ENCODE measurements around the gene SMIM36.
"Not testable (repeated sequence)": the region's sequence is repeated elsewhere in the genome, so short reads cannot be mapped to it uniquely, and the experiment has no call there.

DNA sequence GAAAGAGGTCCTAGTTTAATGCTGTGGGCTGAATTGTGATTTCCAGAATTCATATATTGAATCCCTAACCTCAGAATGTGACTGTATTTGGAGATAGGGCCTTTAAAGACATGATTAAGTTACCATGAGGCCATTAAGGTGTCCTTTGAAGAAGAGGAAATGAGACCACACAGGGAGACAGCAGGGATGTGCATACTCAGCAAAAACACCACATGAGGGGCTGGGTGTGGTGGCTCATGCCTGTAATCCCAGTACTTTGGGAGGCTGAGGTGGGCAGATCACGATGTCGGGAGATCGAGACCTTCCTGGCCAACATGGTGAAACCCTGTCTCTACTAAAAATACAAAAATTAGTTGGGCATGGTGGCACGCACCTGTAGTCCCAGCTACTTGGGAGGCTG is 11.8 kb upstream of the SMIM36 start:
- TF ChIP-seq, protein P1, sequence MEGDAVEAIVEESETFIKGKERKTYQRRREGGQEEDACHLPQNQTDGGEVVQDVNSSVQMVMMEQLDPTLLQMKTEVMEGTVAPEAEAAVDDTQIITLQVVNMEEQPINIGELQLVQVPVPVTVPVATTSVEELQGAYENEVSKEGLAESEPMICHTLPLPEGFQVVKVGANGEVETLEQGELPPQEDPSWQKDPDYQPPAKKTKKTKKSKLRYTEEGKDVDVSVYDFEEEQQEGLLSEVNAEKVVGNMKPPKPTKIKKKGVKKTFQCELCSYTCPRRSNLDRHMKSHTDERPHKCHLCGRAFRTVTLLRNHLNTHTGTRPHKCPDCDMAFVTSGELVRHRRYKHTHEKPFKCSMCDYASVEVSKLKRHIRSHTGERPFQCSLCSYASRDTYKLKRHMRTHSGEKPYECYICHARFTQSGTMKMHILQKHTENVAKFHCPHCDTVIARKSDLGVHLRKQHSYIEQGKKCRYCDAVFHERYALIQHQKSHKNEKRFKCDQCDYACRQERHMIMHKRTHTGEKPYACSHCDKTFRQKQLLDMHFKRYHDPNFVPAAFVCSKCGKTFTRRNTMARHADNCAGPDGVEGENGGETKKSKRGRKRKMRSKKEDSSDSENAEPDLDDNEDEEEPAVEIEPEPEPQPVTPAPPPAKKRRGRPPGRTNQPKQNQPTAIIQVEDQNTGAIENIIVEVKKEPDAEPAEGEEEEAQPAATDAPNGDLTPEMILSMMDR (IDR thresholded peaks at IDR 0.05; ENCODE audit: poor library complexity): not testable (repeated sequence)
- TF ChIP-seq EZH2 (IDR thresholded peaks at IDR 0.05; ENCODE audit: borderline replicate concordance); EZH2phosphoT487 (IDR thresholded peaks at IDR 0.05; ENCODE audit: low read depth, severe bottlenecking, unreplicated experiment): not testable (repeated sequence)

All from hepatocyte (in vitro differentiated cells).